A673 (cell line): ENCODE measurements around the gene CEP192. TPM values are rescaled to one million over a fixed set of nuclear protein-coding genes. Genes with fewer than 3 reads are reported as not detected.
A peak's percentile ranks its signal among the peaks of the same experiment; 100 is the strongest.

Experiments
- BruUV-seq: library from RNA; stranded (reverse); fragments of 400-500 nt; replicated peaks from 2 replicates; lab custom pipeline; 2021; lab: Mats Ljungman, UMichigan
- CTCF ChIA-PET: fragments of 300-600 bp; sonication (Branson Sonifier 250); formaldehyde crosslinking; loops from one replicate; lab custom pipeline; 2022; ENCODE audit warnings: antibody characterized with exemption; lab: Charles Lee
- POLR2A ChIA-PET: fragments of 300-600 bp; sonication (Branson Sonifier 250); formaldehyde crosslinking; loops from one replicate; lab custom pipeline; 2022; ENCODE audit warnings: antibody characterized with exemption; ENCODE audit not compliant: low non-redundant PET; lab: Charles Lee
- DNase-seq: peaks from one replicate; pipeline ENCODE4 v3.0.0-alpha.2; 2015; ENCODE audit warnings: low spot score
- H3K27ac ChIP-seq: fragments of 200-600 bp; sonication (generic); 2 replicates; pipeline ENCODE4 v1.5.1; 2016; ENCODE audit warnings: mixed run types, low read depth, mild to moderate bottlenecking, mixed read lengths, antibody characterized with exemption, low read length; ENCODE audit not compliant: poor library complexity, severe bottlenecking
- H3K27me3 ChIP-seq: fragments of 200-600 bp; sonication (generic); replicated peaks from 2 replicates; pipeline ENCODE4 v1.6.1; 2017; ENCODE audit warnings: mixed run types, low read depth, mild to moderate bottlenecking, mixed read lengths, antibody characterized with exemption, low read length; ENCODE audit not compliant: insufficient read depth, poor library complexity
- H3K36me3 ChIP-seq: fragments of 200-600 bp; sonication (generic); 2 replicates; pipeline ENCODE4 v1.6.1; 2016; ENCODE audit warnings: mixed run types, mild to moderate bottlenecking, mixed read lengths, antibody characterized with exemption, low read length; ENCODE audit not compliant: insufficient read depth, poor library complexity, severe bottlenecking
- H3K4me1 ChIP-seq: fragments of 200-600 bp; sonication (generic); 2 replicates; pipeline ENCODE4 v1.6.1; 2017; ENCODE audit warnings: mixed run types, mild to moderate bottlenecking, mixed read lengths, antibody characterized with exemption, low read length; ENCODE audit not compliant: insufficient read depth, poor library complexity, severe bottlenecking
- H3K4me3 ChIP-seq: fragments of 200-600 bp; sonication (generic); 2 replicates; pipeline ENCODE4 v1.5.1; 2016; ENCODE audit warnings: low read depth, mixed run types, mild to moderate bottlenecking, mixed read lengths, low read length; ENCODE audit not compliant: poor library complexity, severe bottlenecking
- H3K9me3 ChIP-seq: fragments of 200-600 bp; sonication (generic); 2 replicates; pipeline ENCODE4 v1.6.1; 2016; ENCODE audit warnings: mixed run types, low read depth, mild to moderate bottlenecking, mixed read lengths, antibody characterized with exemption, low read length; ENCODE audit not compliant: poor library complexity, severe bottlenecking
- EZH2 ChIP-seq: fragments of 200-600 bp; sonication (generic); IDR thresholded peaks from 2 replicates; pipeline ENCODE4 v1.6.1; 2017; ENCODE audit warnings: borderline replicate concordance, low read depth, mild to moderate bottlenecking, mixed read lengths, antibody characterized with exemption, low read length; ENCODE audit not compliant: poor library complexity, severe bottlenecking
- intact Hi-C: fragments of 100-400 bp; cut with micrococcal nuclease; formaldehyde crosslinking; loops from one replicate; pipeline ENCODE4 v1.10.0; 2022; ENCODE audit not compliant: unreplicated experiment
- total RNA-seq: library from RNA; stranded (reverse); gene quantifications from 2 replicates; pipeline ENCODE4 v1.2.3, GENCODE V29; 2021
- TF ChIP-seq, protein P1 (sequence below): fragments of 300-800, 200-600 bp; sonication (generic); conservative IDR thresholded peaks from 2 replicates; pipeline ENCODE4 v1.5.1; 2017; ENCODE audit warnings: low read depth, mild to moderate bottlenecking, antibody characterized with exemption, low read length, moderate library complexity, mixed read lengths

The CEP192 gene
- total RNA-seq, 1 experiment from 2014 or later: 46.4 TPM

DNA sequence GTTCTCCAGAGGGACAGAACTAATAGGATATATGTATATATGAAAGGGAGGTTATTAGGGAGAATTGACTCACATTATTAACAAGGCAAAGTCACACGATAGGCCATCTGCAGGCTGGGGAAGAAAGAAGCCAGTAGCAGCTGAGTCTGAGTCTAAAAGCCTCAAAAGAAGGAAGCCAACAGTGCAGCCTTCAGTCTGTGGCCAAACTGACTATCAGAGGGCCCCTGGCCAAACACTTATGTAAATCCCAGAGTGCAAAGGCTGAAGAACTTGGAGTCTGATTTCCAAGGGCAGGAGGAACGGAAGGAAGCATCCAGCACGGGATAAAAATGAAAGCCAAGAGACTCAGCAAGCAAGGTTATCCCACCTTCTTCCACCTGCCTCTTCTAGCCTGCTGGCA is 119.4 kb downstream of the CEP192 start:
- intact Hi-C loops: no loop called here
- Histone ChIP-seq H3K9me3 (peaks cover 4% of the 10 kb centered on the region), H3K4me3 (no peak overlapping the region), H3K4me1 (no peaks in the 10 kb centered on the region), H3K27me3 (no peaks in the 10 kb centered on the region), H3K36me3 (peaks cover 68% of the 10 kb centered on the region), H3K27ac (no peak overlapping the region)
- no TSS peak for BruUV-seq
- TF ChIP-seq, protein P1, sequence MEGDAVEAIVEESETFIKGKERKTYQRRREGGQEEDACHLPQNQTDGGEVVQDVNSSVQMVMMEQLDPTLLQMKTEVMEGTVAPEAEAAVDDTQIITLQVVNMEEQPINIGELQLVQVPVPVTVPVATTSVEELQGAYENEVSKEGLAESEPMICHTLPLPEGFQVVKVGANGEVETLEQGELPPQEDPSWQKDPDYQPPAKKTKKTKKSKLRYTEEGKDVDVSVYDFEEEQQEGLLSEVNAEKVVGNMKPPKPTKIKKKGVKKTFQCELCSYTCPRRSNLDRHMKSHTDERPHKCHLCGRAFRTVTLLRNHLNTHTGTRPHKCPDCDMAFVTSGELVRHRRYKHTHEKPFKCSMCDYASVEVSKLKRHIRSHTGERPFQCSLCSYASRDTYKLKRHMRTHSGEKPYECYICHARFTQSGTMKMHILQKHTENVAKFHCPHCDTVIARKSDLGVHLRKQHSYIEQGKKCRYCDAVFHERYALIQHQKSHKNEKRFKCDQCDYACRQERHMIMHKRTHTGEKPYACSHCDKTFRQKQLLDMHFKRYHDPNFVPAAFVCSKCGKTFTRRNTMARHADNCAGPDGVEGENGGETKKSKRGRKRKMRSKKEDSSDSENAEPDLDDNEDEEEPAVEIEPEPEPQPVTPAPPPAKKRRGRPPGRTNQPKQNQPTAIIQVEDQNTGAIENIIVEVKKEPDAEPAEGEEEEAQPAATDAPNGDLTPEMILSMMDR: no peak
- TF ChIP-seq EZH2: no peak
- ChIA-PET POLR2A (no interaction called here), CTCF (no interaction called here)
- no peak for DNase-seq

DNA sequence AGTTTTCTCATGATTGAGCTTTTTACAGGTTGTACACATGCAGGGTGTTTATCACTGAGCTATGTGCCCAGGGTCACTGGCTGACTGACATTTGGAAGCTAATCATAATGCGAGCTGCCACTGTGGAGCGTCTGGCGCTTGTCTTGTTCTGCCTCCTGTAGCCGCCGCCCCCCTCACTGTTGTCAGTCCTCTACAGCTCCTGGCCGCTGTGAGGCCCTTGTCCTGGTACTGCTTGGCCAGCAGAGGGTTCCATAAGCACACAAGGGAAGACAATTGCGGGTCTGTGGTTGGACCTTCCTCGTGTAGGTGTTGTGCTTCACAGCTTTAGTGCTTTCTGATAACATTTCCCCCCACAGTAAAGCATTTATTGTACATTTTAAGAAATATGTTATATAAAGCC is 121.8 kb downstream of the CEP192 start:
- H3K9me3 ChIP-seq: peaks cover 4% of the 10 kb centered on the region
- H3K36me3 ChIP-seq: peaks cover 58% of the 10 kb centered on the region
- H3K4me1 ChIP-seq: no peaks in the 10 kb centered on the region
- intact Hi-C loops: no loop called here
- DNase-seq: peak; percentile 19
- BruUV-seq: no TSS peak
- ChIA-PET POLR2A (no interaction called here), CTCF (interaction anchor here (1.4 kb wide), 1 partner anchor 46 kb away, joined by 13 read pairs; no protein-coding TSS in a partner anchor)
- no peaks in the 10 kb centered on the region for H3K27me3 ChIP-seq
- H3K27ac ChIP-seq: no peak overlapping the region
- TF ChIP-seq, protein P1: peak; percentile 14; the same call in 1 of the 2 replicates
- TF ChIP-seq EZH2: no peak
- H3K4me3 ChIP-seq: no peak overlapping the region

DNA sequence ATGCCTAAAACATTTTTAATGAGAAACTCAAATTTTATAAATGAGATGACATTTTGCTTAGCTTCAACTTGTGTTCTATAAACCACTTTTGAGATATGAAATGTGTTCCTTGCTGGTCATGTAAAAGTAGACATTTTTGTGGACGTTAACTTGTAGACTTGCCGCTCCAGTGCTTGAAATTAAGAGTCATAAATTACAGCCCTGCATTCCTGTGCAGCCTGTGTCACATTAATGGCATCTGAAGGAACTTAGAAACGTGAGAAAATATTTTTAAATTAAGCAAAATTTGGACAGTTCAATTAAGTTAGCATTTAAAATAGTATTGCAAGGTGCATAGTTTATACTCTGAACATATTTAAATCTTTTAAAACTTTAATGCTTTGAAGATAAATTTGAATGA is 129.1 kb downstream of the CEP192 start:
- no peak overlapping the region for H3K4me3 ChIP-seq
- H3K9me3 ChIP-seq: no peaks in the 10 kb centered on the region
- H3K27ac ChIP-seq: no peak overlapping the region
- BruUV-seq: no TSS peak
- TF ChIP-seq, protein P1: no peak
- TF ChIP-seq EZH2: no peak
- ChIA-PET POLR2A (no interaction called here), CTCF (no interaction called here)
- H3K27me3 ChIP-seq: no peaks in the 10 kb centered on the region
- H3K4me1 ChIP-seq: no peaks in the 10 kb centered on the region
- H3K36me3 ChIP-seq: peaks cover 30% of the 10 kb centered on the region
- no peak for DNase-seq
- intact Hi-C loops: no loop called here
